Naive thymus-derived CD8-positive, alpha-beta T cell (primary cell): ENCODE measurements around the gene SIVA1. TPM values are rescaled to one million over a fixed set of nuclear protein-coding genes. Genes with fewer than 3 reads are reported as not detected.

ENCODE experiments used
- ATAC-seq, 2 donors: fragments of 150-1000 bp; cut with Tn5 transposase in 1 of 2; sonication (Bioruptor Pico), chemical (Tn5 transposase) in 1 of 2; 1 replicate in 1 of 2; 2 replicates in 1 of 2; pipeline ENCODE4 v1.10.0; 2021; ENCODE audit warnings: mild to moderate bottlenecking in 2 of 2, moderate library complexity in 2 of 2
- POLR2A ChIA-PET: fragments of 350-600 bp; sonication (Branson Sonifier 250); formaldehyde crosslinking; loops from one replicate; lab custom pipeline; 2021; ENCODE audit warnings: antibody characterized with exemption; lab: Charles Lee
- DNase-seq, 10 donors: peaks; one replicate each; pipeline versions ENCODE4 v3.0.0 to v3.0.0-alpha.2; 2020 to 2022
- H3K27ac Mint-ChIP-seq, 10 donors: one replicate each; pipeline ENCODE4 v1.8.0; 2020 to 2022; ENCODE audit warnings: mild to moderate bottlenecking in 10 of 10, mixed read lengths in 10 of 10, moderate library complexity in 4 of 10, inconsistent platforms in 1 of 10
- H3K27me3 Mint-ChIP-seq, 5 donors: one replicate each; pipeline ENCODE4 v1.8.0; 2021 to 2022; ENCODE audit warnings: mixed read lengths in 5 of 5
- H3K36me3 Mint-ChIP-seq, 3 donors: one replicate each; pipeline ENCODE4 v1.8.0; 2020 to 2022; ENCODE audit warnings: mixed read lengths in 3 of 3, mild to moderate bottlenecking in 2 of 3, inconsistent platforms in 1 of 3
- H3K4me1 Mint-ChIP-seq, 4 donors: one replicate each; pipeline ENCODE4 v1.8.0; 2021 to 2022; ENCODE audit warnings: mixed read lengths in 4 of 4
- H3K4me3 Mint-ChIP-seq, 10 donors: one replicate each; pipeline ENCODE4 v1.8.0; 2020 to 2022; ENCODE audit warnings: mild to moderate bottlenecking in 10 of 10, mixed read lengths in 10 of 10, moderate library complexity in 6 of 10, inconsistent platforms in 1 of 10
- H3K9me3 Mint-ChIP-seq, 9 donors: one replicate each; pipeline ENCODE4 v1.8.0; 2020 to 2022; ENCODE audit warnings: mixed read lengths in 9 of 9, mild to moderate bottlenecking in 3 of 9, inconsistent platforms in 1 of 9, moderate library complexity in 1 of 9
- polyA plus RNA-seq, 3 donors: library from polyadenylated mRNA; unstranded; fragments of 300-500 nt; fragmentation: Illumina TruSeq; gene quantifications; one replicate each; pipeline ENCODE4 v1.2.3, GENCODE V29; 2021
- total RNA-seq, 8 experiments: library from RNA in 2 of 8; stranded (reverse) in 2 of 8; gene quantifications; one replicate each; pipeline ENCODE4 v1.2.3 and lab custom pipeline; 2021 to 2026

The SIVA1 gene
- total and polyA plus RNA-seq, 5 experiments from 2014 or later, result 75.4 to 297 (median 248) TPM

- Mint-ChIP-seq H3K4me3 (peak overlapping the region; percentile 82 to 92 (median 88)), H3K36me3 (no peaks in the 10 kb centered on the region), H3K27me3 (no peaks in the 10 kb centered on the region), H3K9me3 (no peaks in the 10 kb centered on the region), H3K4me1 (peaks cover 13 to 49% (median 38%) of the 10 kb centered on the region in 4 donors), H3K27ac (peak overlapping the region; percentile 58 to 90 (median 70))
- no peak for DNase-seq
- POLR2A ChIA-PET, result interaction anchor here (0.7 to 2.2 kb wide), 10 partner anchors 9 to 259 kb away, joined by 3 to 14 read pairs (median 6); partner anchors contain the start of gene SIVA1
- no peak for ATAC-seq
Observed at GRCh38 chr14:104801520-104802393, 48.8 kb downstream of the SIVA1 start.

GRCh38 chr14:104802394-104803184, 49.6 kb downstream of the SIVA1 start:
- no peak for ATAC-seq
- POLR2A ChIA-PET, result interaction anchor here (0.8 to 1.3 kb wide), 2 partner anchors 8 to 50 kb away, joined by 3 read pairs; partner anchors contain the start of gene SIVA1
- Mint-ChIP-seq H3K9me3 (no peaks in the 10 kb centered on the region), H3K27ac (peak overlapping the region in 5 of 10 donors; percentile 43 to 82 (median 55)), H3K27me3 (no peaks in the 10 kb centered on the region), H3K36me3 (no peaks in the 10 kb centered on the region), H3K4me3 (peak overlapping the region; percentile 8 to 87 (median 62)), H3K4me1 (peaks cover 13 to 47% (median 34%) of the 10 kb centered on the region in 4 donors)
- DNase-seq, result no peak

DNA sequence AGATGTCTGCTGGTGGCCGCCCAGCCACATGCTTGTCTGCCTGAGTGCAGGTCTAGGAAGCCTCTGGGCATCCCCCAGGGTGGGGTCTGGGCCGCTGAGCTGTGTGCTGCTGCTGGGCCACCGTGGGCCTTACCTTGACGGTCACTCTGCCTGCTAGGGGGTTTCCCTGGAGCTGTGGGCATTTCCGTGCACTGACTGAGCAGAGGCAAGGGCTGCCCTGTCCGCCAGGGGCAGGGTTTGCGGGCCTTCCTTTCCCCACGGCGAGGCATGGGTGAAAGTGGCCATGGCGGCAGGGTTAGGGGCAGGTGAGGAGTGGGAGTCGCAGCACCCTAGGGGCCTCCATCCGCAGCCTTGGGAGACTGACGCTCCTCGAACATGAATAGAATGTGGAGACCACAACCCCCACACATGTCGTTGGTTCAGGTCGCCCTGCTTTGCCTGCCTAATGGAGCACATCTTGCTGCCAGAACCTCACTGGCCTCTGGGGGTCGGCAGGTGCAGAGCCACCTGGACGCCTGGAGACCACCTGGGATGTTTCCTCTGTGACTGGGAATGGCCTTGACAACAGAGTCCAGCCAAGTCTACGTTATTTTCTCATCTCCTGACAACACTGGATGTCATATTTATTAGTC, 50.4 kb downstream of the SIVA1 start:
- Mint-ChIP-seq H3K27ac (peak overlapping the region in 1 of 10 donors; percentile 29), H3K36me3 (no peaks in the 10 kb centered on the region), H3K27me3 (no peaks in the 10 kb centered on the region), H3K4me1 (peaks cover 13 to 44% (median 34%) of the 10 kb centered on the region in 4 donors), H3K9me3 (no peaks in the 10 kb centered on the region), H3K4me3 (peak overlapping the region in 3 of 10 donors; percentile 15 to 76 (median 74))
- DNase-seq, result no peak
- no peak for ATAC-seq
- POLR2A ChIA-PET, result interaction anchor here (0.6 to 1.3 kb wide), 4 partner anchors 9 to 300 kb away, joined by 3 to 7 read pairs (median 3); partner anchors contain the start of gene SIVA1

DNA sequence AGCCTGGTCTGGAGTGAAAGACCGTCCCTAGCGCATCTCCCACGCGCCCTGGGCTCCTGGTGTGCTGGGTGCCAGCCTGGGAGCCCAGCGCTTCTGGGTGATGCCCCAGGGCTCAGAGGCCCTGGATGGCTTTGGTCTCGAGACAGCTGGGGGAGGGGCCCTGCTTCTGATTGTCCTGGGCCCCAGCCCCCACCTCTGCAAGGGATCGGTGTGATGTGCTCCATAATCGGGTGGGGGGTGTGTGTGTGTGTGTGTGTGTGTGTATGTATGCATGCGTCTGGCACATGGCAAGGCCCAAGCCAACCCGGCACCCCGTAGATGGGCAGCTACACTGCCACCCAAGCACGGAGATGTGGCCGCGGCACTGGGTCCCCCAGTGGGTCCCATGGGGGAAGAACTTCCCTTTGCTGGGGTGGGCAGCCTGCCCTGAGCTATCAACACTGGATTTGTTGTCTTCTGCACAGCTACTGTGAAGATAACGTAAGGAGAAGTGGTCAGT, 51.0 kb downstream of the SIVA1 start:
- H3K4me3 Mint-ChIP-seq, result peak overlapping the region in 1 of 10 donors; percentile 15
- peaks cover 13 to 40% (median 30%) of the 10 kb centered on the region in 4 donors for H3K4me1 Mint-ChIP-seq
- POLR2A ChIA-PET, result interaction anchor here (0.6 to 1.3 kb wide), 3 partner anchors 11 to 299 kb away, joined by 3 to 7 read pairs (median 3); partner anchors contain the start of gene SIVA1

DNA sequence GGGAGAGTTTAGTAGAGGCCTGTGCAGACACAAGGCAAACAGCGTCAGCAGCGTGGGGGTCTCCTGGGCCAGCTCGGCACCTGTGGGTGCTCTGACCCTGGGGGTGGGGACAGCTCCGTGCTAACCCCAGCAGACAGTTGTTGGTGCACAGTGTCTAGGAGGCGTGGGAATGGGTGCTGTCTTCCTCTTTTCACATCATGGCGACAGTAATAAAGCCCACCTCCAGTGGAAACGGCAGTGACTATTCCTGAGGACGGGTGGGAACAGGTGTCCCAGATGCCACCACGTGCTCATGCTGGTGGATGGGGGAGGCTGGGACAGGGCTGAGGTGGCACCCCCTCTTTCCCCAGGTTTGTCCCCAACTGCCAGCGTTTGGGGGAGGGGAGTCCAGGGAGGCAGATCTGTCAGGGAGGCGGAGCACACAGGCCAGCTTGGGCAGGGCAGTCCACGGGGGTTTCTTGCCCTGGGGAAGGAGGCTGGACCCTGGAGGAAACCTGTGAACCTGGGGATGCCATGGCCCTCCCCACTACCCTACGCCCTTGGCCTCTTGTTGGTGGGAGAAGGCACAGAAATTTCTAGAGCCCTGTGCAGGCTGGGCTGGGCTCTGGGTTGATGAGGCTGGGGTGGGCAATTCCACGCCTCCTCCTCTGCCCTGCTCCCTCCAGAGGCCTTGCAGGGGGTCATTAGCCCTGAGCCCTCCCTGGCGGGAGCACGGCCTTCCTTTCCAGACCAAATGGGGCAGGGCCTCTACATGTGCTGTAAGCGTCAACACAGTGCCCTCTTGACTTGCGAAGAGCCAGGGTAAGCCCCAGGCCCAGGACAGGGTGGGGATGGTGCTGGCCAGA, 51.8 kb downstream of the SIVA1 start:
- ATAC-seq (no peak), DNase-seq (no peak)
- no peak overlapping the region for H3K27ac Mint-ChIP-seq
- no peaks in the 10 kb centered on the region for H3K27me3 Mint-ChIP-seq
- peaks cover 8 to 33% (median 23%) of the 10 kb centered on the region in 4 donors for H3K4me1 Mint-ChIP-seq
- POLR2A ChIA-PET, result no interaction called here
- no peaks in the 10 kb centered on the region for H3K9me3 Mint-ChIP-seq
- no peaks in the 10 kb centered on the region for H3K36me3 Mint-ChIP-seq
- H3K4me3 Mint-ChIP-seq, result no peak overlapping the region

More for the DNA sequence above, 51.0 kb downstream of the SIVA1 start:
- H3K9me3 Mint-ChIP-seq, result no peaks in the 10 kb centered on the region
- no peaks in the 10 kb centered on the region for H3K27me3 Mint-ChIP-seq
- DNase-seq (no peak), ATAC-seq (no peak)
- H3K36me3 Mint-ChIP-seq, result no peaks in the 10 kb centered on the region
- peak overlapping the region in 1 of 10 donors; percentile 29 for H3K27ac Mint-ChIP-seq

- H3K27me3 Mint-ChIP-seq, result no peaks in the 10 kb centered on the region
- POLR2A ChIA-PET, result no interaction called here
- H3K4me1 Mint-ChIP-seq, result peaks cover 6 to 31% (median 21%) of the 10 kb centered on the region in 4 donors
- no peaks in the 10 kb centered on the region for H3K9me3 Mint-ChIP-seq
- ATAC-seq, result no peak
- no peaks in the 10 kb centered on the region for H3K36me3 Mint-ChIP-seq
- H3K4me3 Mint-ChIP-seq, result no peak overlapping the region
- H3K27ac Mint-ChIP-seq, result no peak overlapping the region
- no peak for DNase-seq
Observed at GRCh38 chr14:104805326-104805678, 52.4 kb downstream of the SIVA1 start.

DNA sequence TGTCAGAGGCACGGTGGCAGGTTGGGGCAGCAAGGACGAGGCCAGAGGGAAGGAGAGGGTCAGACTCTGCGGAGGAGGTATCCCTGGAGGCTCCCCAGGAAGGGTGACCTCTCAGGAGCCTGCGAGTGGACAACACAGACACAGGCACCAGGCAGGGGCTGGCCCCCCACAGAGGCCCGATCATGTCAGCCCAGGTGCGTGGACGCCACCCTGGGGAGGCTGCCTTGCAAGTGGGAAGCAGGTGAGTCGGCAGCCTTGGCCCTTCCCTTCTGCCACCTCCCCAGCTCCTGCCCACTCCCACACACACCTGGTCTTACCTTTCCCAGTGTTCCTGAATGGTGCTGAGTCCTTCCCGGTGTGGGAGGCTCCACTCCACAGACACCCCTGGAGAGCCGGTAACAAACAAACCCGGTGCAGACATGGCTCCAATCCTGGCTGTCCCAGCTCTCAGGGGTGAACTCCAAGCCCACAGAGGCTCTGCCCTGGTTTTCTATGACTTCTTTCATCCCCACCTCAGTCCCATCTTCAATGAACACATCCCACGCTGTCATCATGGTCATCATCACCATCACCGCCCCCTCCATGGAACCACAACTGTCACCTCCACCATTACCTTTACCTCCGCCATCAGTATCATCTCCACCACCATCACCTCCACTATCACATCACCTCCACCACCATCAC, 53.1 kb downstream of the SIVA1 start:
- H3K4me1 Mint-ChIP-seq, result peaks cover 6 to 31% (median 20%) of the 10 kb centered on the region in 4 donors
- POLR2A ChIA-PET, result no interaction called here
- ATAC-seq (no peak), DNase-seq (no peak)
- H3K9me3 Mint-ChIP-seq, result no peaks in the 10 kb centered on the region
- H3K27ac Mint-ChIP-seq, result peak overlapping the region in 1 of 10 donors; percentile 79
- no peaks in the 10 kb centered on the region for H3K27me3 Mint-ChIP-seq
- H3K4me3 Mint-ChIP-seq, result peak overlapping the region in 1 of 10 donors; percentile 51
- H3K36me3 Mint-ChIP-seq, result no peaks in the 10 kb centered on the region

DNA sequence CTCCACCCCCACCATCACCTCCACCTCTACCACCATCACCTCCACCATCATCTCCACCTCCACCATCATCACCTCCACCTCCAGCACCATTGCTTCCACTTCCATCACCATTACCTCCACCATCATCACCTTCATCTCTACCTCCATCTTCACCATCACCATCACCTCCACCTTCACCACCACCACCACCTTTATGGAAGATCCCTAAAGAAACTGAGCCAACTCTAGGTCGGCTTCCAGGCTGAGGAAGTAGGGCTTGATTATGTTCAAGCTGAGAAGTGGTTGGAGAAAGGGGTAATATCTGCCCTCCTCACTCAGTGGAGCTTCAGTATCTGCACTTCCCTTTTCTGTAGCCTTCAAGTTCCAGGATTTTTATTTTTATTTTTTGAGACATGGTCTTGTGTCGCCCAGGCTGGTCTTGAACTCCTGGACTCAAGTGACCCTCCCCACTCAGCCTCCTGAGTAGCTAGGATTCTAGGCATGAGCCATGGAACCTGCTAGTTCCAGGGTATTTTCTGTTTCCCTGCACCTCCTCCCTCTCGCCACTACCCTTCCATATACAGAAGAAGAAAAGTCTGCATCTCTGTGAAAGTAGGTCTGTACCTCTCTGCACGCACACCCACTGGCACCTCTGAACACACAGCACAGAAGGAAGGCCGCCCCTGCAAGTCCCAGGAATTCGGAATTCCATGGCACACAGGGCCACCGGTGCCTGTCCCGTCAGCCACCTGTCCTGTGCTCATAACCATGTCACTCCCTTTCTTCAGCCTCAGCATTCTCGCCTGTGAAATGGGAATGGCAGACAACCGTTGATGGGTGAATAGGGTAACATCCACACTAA, 53.9 kb downstream of the SIVA1 start:
- no peak for DNase-seq
- POLR2A ChIA-PET, result no interaction called here
- ATAC-seq, result no peak
- H3K4me3 Mint-ChIP-seq, result peak overlapping the region in 1 of 10 donors; percentile 51
- H3K9me3 Mint-ChIP-seq, result no peaks in the 10 kb centered on the region
- no peaks in the 10 kb centered on the region for H3K27me3 Mint-ChIP-seq
- peak overlapping the region in 3 of 10 donors; percentile 77 to 81 (median 79) for H3K27ac Mint-ChIP-seq
- H3K4me1 Mint-ChIP-seq, result peaks cover 6 to 27% (median 15%) of the 10 kb centered on the region in 4 donors
- H3K36me3 Mint-ChIP-seq, result no peaks in the 10 kb centered on the region

GRCh38 chr14:104808456-104808855, 55.5 kb downstream of the SIVA1 start:
- POLR2A ChIA-PET, result no interaction called here
- DNase-seq (no peak), ATAC-seq (no peak)
- Mint-ChIP-seq H3K27me3 (no peaks in the 10 kb centered on the region), H3K9me3 (no peaks in the 10 kb centered on the region), H3K4me3 (no peak overlapping the region), H3K36me3 (no peaks in the 10 kb centered on the region), H3K4me1 (peaks cover 4 to 21% (median 9%) of the 10 kb centered on the region in 4 donors), H3K27ac (no peak overlapping the region)
